ENCODE data around the gene STXBP6.

The STXBP6 gene

GRCh38 chr14:25011095-25011494, 38.9 kb downstream of the STXBP6 start:
- no peak for DNase-seq

GRCh38 chr14:25010471-25010870, 39.5 kb downstream of the STXBP6 start:
- DNase-seq = no peak

- no peak for DNase-seq
Measured at GRCh38 chr14:25009891-25010290, 40.1 kb downstream of the STXBP6 start.

- DNase-seq = peak; percentile 67
Measured at GRCh38 chr14:25007832-25008231, 42.1 kb downstream of the STXBP6 start.

- peak; percentile 51 for DNase-seq
Measured at GRCh38 chr14:25006961-25007795, 42.8 kb downstream of the STXBP6 start.

- DNase-seq = no peak
Measured at GRCh38 chr14:25006031-25006430, 43.9 kb downstream of the STXBP6 start.

GRCh38 chr14:25004389-25004809, 45.5 kb downstream of the STXBP6 start:
- no peak for DNase-seq

- DNase-seq = no peak
Measured at GRCh38 chr14:25003537-25003936, 46.4 kb downstream of the STXBP6 start.

- DNase-seq = no peak
Measured at GRCh38 chr14:25001601-25002000, 48.3 kb downstream of the STXBP6 start.

- no peak for DNase-seq
Measured at GRCh38 chr14:25001156-25001555, 48.8 kb downstream of the STXBP6 start.

GRCh38 chr14:24999157-24999556, 50.8 kb downstream of the STXBP6 start:
- no peak for DNase-seq

- DNase-seq = no peak
Measured at GRCh38 chr14:24996930-24997725, 52.8 kb downstream of the STXBP6 start.

- DNase-seq = no peak
Measured at GRCh38 chr14:24995016-24995415, 54.9 kb downstream of the STXBP6 start.

GRCh38 chr14:24993631-24994030, 56.3 kb downstream of the STXBP6 start:
- no peak for DNase-seq

GRCh38 chr14:24992624-24993360, 57.2 kb downstream of the STXBP6 start:
- no peak for DNase-seq

- no peak for DNase-seq
Measured at GRCh38 chr14:24991821-24992220, 58.1 kb downstream of the STXBP6 start.

- no peak for DNase-seq
Measured at GRCh38 chr14:24991288-24991687, 58.7 kb downstream of the STXBP6 start.

GRCh38 chr14:24990773-24991172, 59.2 kb downstream of the STXBP6 start:
- no peak for DNase-seq

GRCh38 chr14:24990050-24990449, 59.9 kb downstream of the STXBP6 start:
- DNase-seq = no peak

GRCh38 chr14:24988760-24989159, 61.2 kb downstream of the STXBP6 start:
- DNase-seq = no peak

GRCh38 chr14:24986206-24986893, 63.6 kb downstream of the STXBP6 start:
- DNase-seq = no peak

- DNase-seq = peak; percentile 71
Measured at GRCh38 chr14:24984846-24985589, 64.9 kb downstream of the STXBP6 start.

Measured in NCI-H69 (cell line).